Naive B cell (primary cell): ENCODE data around the gene GNS. TPM values are rescaled to one million over a fixed set of nuclear protein-coding genes. Genes with fewer than 3 reads are reported as not detected.

Source experiments
- ATAC-seq, 2 donors: fragments of 150-1000 bp; cut with Tn5 transposase; 2 replicates each; pipeline ENCODE4 v1.10.0; 2021; ENCODE audit warnings: low read depth in 2 of 2, mild to moderate bottlenecking in 2 of 2, moderate library complexity in 2 of 2
- DNase-seq: peaks from one replicate; pipeline ENCODE4 v3.0.0; 2022
- H3K27ac Mint-ChIP-seq, 6 donors: one replicate each; pipeline ENCODE4 v1.8.0; 2020 to 2022; ENCODE audit warnings: mild to moderate bottlenecking in 6 of 6, mixed read lengths in 6 of 6, moderate library complexity in 5 of 6, inconsistent platforms in 2 of 6
- H3K27me3 Mint-ChIP-seq, 3 donors: one replicate each; pipeline ENCODE4 v1.8.0; 2021 to 2022; ENCODE audit warnings: mixed read lengths in 3 of 3, mild to moderate bottlenecking in 1 of 3
- H3K36me3 Mint-ChIP-seq, 2 donors: one replicate each; pipeline ENCODE4 v1.8.0; 2020 to 2022; ENCODE audit warnings: mixed read lengths in 2 of 2, inconsistent platforms in 1 of 2, mild to moderate bottlenecking in 1 of 2
- H3K4me1 Mint-ChIP-seq, 3 donors: one replicate each; pipeline ENCODE4 v1.8.0; 2020 to 2022; ENCODE audit warnings: mixed read lengths in 3 of 3, inconsistent platforms in 1 of 3, mild to moderate bottlenecking in 1 of 3, moderate library complexity in 1 of 3
- H3K4me3 Mint-ChIP-seq, 8 donors: one replicate each; pipeline ENCODE4 v1.8.0; 2020 to 2022; ENCODE audit warnings: mild to moderate bottlenecking in 8 of 8, mixed read lengths in 8 of 8, moderate library complexity in 8 of 8, inconsistent platforms in 2 of 8
- H3K9me3 Mint-ChIP-seq, 7 donors: one replicate each; pipeline ENCODE4 v1.8.0; 2020 to 2022; ENCODE audit warnings: mixed read lengths in 7 of 7, mild to moderate bottlenecking in 5 of 7, inconsistent platforms in 2 of 7, moderate library complexity in 1 of 7
- polyA plus RNA-seq, 6 donors: library from polyadenylated mRNA; unstranded; fragments of 300-500 nt; fragmentation: Illumina TruSeq; gene quantifications; one replicate each; pipeline ENCODE4 v1.2.3, GENCODE V29; 2021; ENCODE audit warnings: low read depth in 6 of 6

The GNS gene
- polyA plus RNA-seq, 6 donors from 2014 or later, result 22.9 to 41.5 (median 27.7) TPM

GRCh38 chr12:64760808-64761573, 1.8 kb upstream of the GNS start:
- Mint-ChIP-seq H3K4me1 (peaks cover 24 to 29% (median 25%) of the 10 kb centered on the region in 3 donors), H3K27ac (peak overlapping the region in 1 of 6 donors; percentile 74), H3K9me3 (no peaks in the 10 kb centered on the region), H3K4me3 (peak overlapping the region in 2 of 8 donors; percentile 96 to 99), H3K27me3 (no peaks in the 10 kb centered on the region), H3K36me3 (no peaks in the 10 kb centered on the region)
- DNase-seq (no peak), ATAC-seq (no peak)

DNA sequence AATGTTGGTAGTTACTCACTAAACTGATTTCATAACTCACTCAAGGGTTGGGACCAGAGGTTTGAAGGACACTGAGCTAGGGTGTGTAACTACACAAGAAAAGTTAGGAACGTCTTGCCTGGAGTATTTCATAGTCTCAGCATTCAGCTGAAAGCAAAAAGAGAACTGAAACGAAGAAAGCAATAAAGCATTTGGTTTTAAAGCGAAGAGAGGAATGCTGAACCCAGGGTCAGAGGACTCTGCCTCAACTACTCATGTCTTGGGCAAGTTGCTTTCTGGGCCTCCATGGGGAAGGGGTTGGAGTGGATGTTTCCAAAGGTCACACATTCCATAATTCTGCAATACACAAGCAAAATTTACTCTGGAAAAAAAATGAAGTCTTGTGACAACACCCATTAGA, 1.4 kb downstream of the GNS start:
- peak overlapping the region; percentile 76 to 99 (median 92) for H3K4me3 Mint-ChIP-seq
- H3K4me1 Mint-ChIP-seq, result peaks cover 32 to 48% (median 37%) of the 10 kb centered on the region in 3 donors
- H3K27ac Mint-ChIP-seq, result peak overlapping the region; percentile 27 to 91 (median 78)
- H3K36me3 Mint-ChIP-seq, result peaks cover 0 to 4% of the 10 kb centered on the region in 2 donors
- ATAC-seq, result no peak
- DNase-seq, result peak; percentile 20
- no peaks in the 10 kb centered on the region for H3K27me3 Mint-ChIP-seq
- H3K9me3 Mint-ChIP-seq, result no peaks in the 10 kb centered on the region

DNA sequence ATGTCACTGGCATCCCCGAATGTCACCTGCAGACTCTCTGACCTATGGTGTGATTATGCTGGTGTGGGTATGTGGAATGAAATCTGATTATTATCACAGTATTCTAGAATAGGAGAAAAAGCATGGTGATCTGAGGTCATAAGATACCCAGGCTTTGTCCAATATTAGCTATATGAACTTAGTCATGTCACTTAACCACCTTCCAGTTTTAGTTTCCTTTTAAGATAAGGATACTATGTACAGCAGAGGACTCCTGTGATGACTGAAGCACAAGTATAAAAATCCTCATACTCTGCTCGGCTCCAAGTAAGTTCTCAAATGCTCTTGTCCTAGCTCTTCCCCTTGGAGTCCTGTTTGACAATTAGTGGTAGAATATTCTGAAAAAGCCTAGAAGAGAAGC, 2.8 kb downstream of the GNS start:
- Mint-ChIP-seq H3K27ac (no peak overlapping the region), H3K4me1 (peaks cover 32 to 48% (median 37%) of the 10 kb centered on the region in 3 donors), H3K27me3 (no peaks in the 10 kb centered on the region), H3K36me3 (peaks cover 0 to 4% of the 10 kb centered on the region in 2 donors), H3K4me3 (peak overlapping the region in 1 of 8 donors; percentile 37), H3K9me3 (no peaks in the 10 kb centered on the region)
- DNase-seq (no peak), ATAC-seq (no peak)

GRCh38 chr12:64753427-64753826, 5.8 kb downstream of the GNS start:
- DNase-seq, result no peak
- no peak overlapping the region for H3K27ac Mint-ChIP-seq
- peaks cover 19 to 33% (median 20%) of the 10 kb centered on the region in 3 donors for H3K4me1 Mint-ChIP-seq
- no peak overlapping the region for H3K4me3 Mint-ChIP-seq
- H3K27me3 Mint-ChIP-seq, result no peaks in the 10 kb centered on the region
- ATAC-seq, result no peak
- peaks cover 8 to 17% of the 10 kb centered on the region in 2 donors for H3K36me3 Mint-ChIP-seq
- H3K9me3 Mint-ChIP-seq, result no peaks in the 10 kb centered on the region

DNA sequence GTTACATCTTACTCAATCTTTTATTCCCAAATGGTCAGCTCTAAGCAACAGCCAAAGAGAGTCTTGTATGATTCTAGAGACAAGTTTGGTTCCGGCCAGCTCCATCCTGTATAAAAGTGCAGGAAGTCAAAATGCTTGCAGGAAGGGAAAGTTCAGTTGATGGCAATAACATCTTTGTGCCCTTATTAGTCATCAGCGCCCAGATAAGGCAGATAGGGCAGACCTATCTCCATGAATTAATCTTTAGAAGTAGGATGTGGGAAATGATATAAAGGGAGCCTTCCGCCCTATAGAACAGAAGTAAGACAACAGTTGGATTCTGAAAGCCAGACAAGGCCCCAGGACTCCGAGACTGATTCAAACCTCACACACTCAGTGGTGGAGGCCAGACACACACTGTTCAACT, 6.4 kb downstream of the GNS start:
- Mint-ChIP-seq H3K27ac (no peak overlapping the region), H3K27me3 (no peaks in the 10 kb centered on the region), H3K4me1 (peaks cover 14 to 28% (median 17%) of the 10 kb centered on the region in 3 donors), H3K9me3 (no peaks in the 10 kb centered on the region), H3K36me3 (peaks cover 8 to 22% of the 10 kb centered on the region in 2 donors), H3K4me3 (peak overlapping the region in 1 of 8 donors; percentile 30)
- no peak for DNase-seq
- no peak for ATAC-seq

- no peaks in the 10 kb centered on the region for H3K27me3 Mint-ChIP-seq
- no peaks in the 10 kb centered on the region for H3K9me3 Mint-ChIP-seq
- ATAC-seq, result no peak
- H3K4me3 Mint-ChIP-seq, result no peak overlapping the region
- peaks cover 7 to 24% (median 12%) of the 10 kb centered on the region in 3 donors for H3K4me1 Mint-ChIP-seq
- H3K27ac Mint-ChIP-seq, result no peak overlapping the region
- H3K36me3 Mint-ChIP-seq, result peaks cover 13 to 26% of the 10 kb centered on the region in 2 donors
- no peak for DNase-seq
Observed at GRCh38 chr12:64752032-64752431, 7.2 kb downstream of the GNS start.

- H3K27ac Mint-ChIP-seq, result no peak overlapping the region
- H3K9me3 Mint-ChIP-seq, result no peaks in the 10 kb centered on the region
- H3K36me3 Mint-ChIP-seq, result peaks cover 21 to 32% of the 10 kb centered on the region in 2 donors
- H3K4me1 Mint-ChIP-seq, result peaks cover 7 to 8% (median 8%) of the 10 kb centered on the region in 3 donors
- H3K4me3 Mint-ChIP-seq, result no peak overlapping the region
- ATAC-seq (no peak), DNase-seq (no peak)
- H3K27me3 Mint-ChIP-seq, result no peaks in the 10 kb centered on the region
Observed at GRCh38 chr12:64749461-64750200, 9.6 kb downstream of the GNS start.

DNA sequence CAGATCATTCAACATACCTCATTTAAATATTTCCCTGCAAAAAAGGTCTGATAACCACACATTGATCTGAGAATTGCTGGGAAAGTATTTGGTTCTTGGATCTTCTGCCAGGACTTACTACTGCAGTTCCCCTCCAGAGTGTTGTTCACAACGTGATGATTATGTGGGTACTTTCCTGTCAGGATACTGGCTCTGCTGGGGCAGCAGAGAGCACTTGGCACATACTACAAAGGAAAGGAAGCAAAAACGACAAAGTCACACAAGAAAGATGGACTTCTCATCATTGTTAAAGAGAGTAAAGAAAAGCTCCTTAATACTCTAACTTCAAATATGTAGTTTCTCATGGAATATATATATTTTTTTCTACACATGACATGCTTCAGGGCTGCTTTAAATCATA, 11.5 kb downstream of the GNS start:
- Mint-ChIP-seq H3K27me3 (no peaks in the 10 kb centered on the region), H3K27ac (peak overlapping the region in 1 of 6 donors; percentile 42), H3K4me3 (no peak overlapping the region), H3K36me3 (peaks cover 30 to 42% of the 10 kb centered on the region in 2 donors), H3K4me1 (peaks cover 0 to 4% (median 0%) of the 10 kb centered on the region in 3 donors), H3K9me3 (no peaks in the 10 kb centered on the region)
- ATAC-seq (no peak), DNase-seq (no peak)

GRCh38 chr12:64746663-64747062, 12.5 kb downstream of the GNS start:
- H3K4me3 Mint-ChIP-seq, result no peak overlapping the region
- H3K4me1 Mint-ChIP-seq, result peaks cover 0 to 4% (median 0%) of the 10 kb centered on the region in 3 donors
- DNase-seq (no peak), ATAC-seq (no peak)
- no peak overlapping the region for H3K27ac Mint-ChIP-seq
- H3K36me3 Mint-ChIP-seq, result peaks cover 30 to 44% of the 10 kb centered on the region in 2 donors
- no peaks in the 10 kb centered on the region for H3K27me3 Mint-ChIP-seq
- no peaks in the 10 kb centered on the region for H3K9me3 Mint-ChIP-seq

GRCh38 chr12:64745980-64746379, 13.2 kb downstream of the GNS start:
- Mint-ChIP-seq H3K36me3 (peaks cover 30 to 42% of the 10 kb centered on the region in 2 donors), H3K4me3 (no peak overlapping the region), H3K4me1 (peaks cover 0 to 4% (median 0%) of the 10 kb centered on the region in 3 donors), H3K27me3 (no peaks in the 10 kb centered on the region), H3K9me3 (no peaks in the 10 kb centered on the region), H3K27ac (no peak overlapping the region)
- DNase-seq (no peak), ATAC-seq (no peak)

- Mint-ChIP-seq H3K4me3 (no peak overlapping the region), H3K27me3 (no peaks in the 10 kb centered on the region), H3K4me1 (peaks cover 0 to 4% (median 0%) of the 10 kb centered on the region in 3 donors), H3K9me3 (no peaks in the 10 kb centered on the region), H3K27ac (peak overlapping the region in 1 of 6 donors; percentile 22), H3K36me3 (peaks cover 31 to 47% of the 10 kb centered on the region in 2 donors)
- ATAC-seq (no peak), DNase-seq (no peak)
Observed at GRCh38 chr12:64745259-64745807, 13.9 kb downstream of the GNS start.

DNA sequence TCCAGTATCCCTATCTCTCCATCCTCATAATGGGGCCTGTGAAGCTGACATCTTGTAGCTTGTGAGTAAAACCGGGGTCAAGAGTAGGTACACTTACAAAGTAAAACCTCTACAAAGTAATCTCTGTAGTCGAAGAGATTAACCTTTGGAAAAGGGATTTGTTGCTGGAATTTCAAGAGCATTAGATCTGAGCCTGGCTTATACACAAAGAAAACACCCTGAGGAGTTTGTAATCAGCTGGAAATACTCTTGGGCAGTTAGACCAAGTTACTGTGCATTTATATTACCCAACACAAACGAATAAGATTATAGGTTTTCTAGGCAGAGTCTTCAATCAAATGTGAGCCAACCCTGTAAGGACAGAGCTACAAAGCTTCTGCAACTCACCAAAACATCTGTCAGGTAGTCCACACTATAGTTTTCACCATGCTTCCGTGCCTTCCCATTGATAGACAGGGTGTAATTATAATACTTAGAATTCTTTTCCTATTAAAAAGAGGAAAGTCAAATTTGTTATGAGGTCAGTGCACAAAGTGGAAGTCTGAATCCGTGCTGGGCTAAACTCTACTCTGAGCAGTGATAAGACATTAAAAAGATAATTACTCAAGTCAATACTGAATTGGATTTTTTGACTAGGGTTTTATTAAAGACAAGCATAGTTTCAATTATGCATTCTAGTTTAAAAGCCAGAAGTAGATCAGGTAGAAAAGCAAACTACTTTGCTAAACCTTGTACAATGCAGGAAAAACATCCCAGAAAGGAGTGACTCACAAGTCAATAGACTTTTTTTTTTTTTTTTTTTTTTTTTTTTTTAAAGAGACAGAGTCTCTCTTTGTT, 14.6 kb downstream of the GNS start:
- H3K27ac Mint-ChIP-seq, result no peak overlapping the region
- no peaks in the 10 kb centered on the region for H3K9me3 Mint-ChIP-seq
- no peak for ATAC-seq
- H3K4me3 Mint-ChIP-seq, result no peak overlapping the region
- H3K4me1 Mint-ChIP-seq, result peaks cover 0 to 4% (median 0%) of the 10 kb centered on the region in 3 donors
- peaks cover 35 to 52% of the 10 kb centered on the region in 2 donors for H3K36me3 Mint-ChIP-seq
- no peak for DNase-seq
- H3K27me3 Mint-ChIP-seq, result no peaks in the 10 kb centered on the region

GRCh38 chr12:64743206-64743605, 16.0 kb downstream of the GNS start:
- Mint-ChIP-seq H3K27ac (no peak overlapping the region), H3K36me3 (peaks cover 42 to 52% of the 10 kb centered on the region in 2 donors)
- no peak for DNase-seq

More at GRCh38 chr12:64743206-64743605, 16.0 kb downstream of the GNS start:
- no peaks in the 10 kb centered on the region for H3K27me3 Mint-ChIP-seq
- H3K9me3 Mint-ChIP-seq, result no peaks in the 10 kb centered on the region
- H3K4me3 Mint-ChIP-seq, result no peak overlapping the region
- ATAC-seq, result no peak
- peaks cover 0 to 4% (median 0%) of the 10 kb centered on the region in 3 donors for H3K4me1 Mint-ChIP-seq
